Cerebellar cortex (tissue), 1 donor: ENCODE data around the gene PDCD7.
"Not testable (repeated sequence)": the region's sequence is repeated elsewhere in the genome, so short reads cannot be mapped to it uniquely, and the experiment has no call there.

ENCODE experiments used
- DNase-seq: peaks from one replicate; pipeline ENCODE4 v3.0.0-alpha.2; 2015; ENCODE audit warnings: low spot score

PDCD7 gene

GRCh38 chr15:65115542-65115941 is 18.1 kb downstream of the PDCD7 start:
- DNase-seq: no peak

DNA sequence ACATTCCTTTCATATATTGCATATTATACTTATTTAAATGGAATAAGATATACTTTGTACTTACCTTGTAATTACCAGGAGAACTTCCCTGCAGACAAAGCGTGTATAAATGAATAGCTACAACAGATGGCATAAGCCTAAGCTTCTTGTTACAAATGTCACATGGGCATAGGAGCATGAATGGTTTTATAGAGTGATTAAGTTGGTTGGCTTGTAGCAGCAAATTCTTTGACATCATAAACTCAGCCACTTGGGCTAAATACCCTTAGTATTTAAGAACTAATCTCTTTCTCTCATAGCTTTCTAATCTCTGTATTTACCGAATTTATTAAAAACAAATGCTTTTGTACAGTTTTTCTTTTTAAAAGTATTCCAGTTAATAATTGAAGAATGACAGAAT is 18.5 kb downstream of the PDCD7 start, which contains the start of gene UBAP1L:
TSS of gene UBAP1L (minus strand) at position 115 of the 400 bp plus-strand sequence. CDS start 8,985 bp downstream, outside the sequence.
- DNase-seq: peak; percentile 21

DNA sequence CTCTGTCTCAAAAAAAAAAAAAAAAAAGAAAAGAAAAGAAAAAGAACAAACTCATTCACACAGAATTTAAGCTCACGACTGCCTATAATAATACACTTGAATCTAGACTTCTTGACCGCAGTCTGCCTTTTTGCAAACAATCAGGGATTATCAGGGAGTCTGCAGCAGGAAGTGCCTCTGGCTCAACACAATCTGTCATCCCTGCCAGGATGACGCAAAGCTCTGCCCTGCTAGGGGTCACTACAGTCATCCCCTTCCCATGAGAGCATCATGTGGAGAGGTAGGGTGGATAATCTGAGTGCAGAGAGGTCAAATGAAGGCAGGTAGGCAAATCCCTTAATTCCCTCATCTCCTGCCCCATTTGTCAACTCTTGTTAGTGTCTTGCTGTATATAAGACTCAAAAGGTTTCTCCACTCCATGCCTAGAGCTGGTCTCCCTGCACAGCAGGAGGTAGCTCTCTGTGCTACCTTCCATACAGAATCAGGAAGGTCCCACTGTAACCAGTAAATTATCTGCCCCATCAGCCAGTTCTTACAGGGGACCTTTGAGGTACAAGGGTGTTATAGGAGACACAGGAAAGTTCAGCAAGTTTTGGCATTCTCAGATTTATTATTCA is 22.8 kb downstream of the PDCD7 start:
- DNase-seq: no peak

DNA sequence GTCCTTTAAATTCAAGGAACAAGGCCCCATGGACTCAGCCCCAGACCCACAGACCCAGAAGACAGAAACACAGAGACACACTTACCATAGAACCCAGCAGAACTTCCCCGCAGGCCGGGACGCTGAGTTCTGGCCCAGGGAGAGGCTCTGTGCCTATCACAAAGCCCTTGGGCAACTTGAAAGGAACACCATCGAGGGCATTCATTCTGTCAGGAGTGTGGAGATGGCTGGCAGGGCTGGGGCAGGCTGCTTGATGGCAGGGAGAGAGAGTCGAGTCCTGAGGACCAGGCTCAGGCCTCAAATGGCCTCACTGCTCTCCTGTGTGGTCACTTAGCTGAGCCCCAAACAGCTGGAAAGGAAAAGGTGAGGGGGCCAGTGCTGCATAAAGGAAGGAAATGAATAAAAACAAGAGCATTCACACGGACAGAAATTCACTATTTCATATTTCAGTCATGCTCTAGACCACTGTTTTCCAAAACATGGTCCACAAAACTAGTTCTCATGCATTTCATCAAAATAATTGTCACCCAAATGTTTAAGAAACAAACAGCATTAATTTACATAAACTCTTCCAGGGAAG is 27.5 kb downstream of the PDCD7 start:
- no peak for DNase-seq

DNA sequence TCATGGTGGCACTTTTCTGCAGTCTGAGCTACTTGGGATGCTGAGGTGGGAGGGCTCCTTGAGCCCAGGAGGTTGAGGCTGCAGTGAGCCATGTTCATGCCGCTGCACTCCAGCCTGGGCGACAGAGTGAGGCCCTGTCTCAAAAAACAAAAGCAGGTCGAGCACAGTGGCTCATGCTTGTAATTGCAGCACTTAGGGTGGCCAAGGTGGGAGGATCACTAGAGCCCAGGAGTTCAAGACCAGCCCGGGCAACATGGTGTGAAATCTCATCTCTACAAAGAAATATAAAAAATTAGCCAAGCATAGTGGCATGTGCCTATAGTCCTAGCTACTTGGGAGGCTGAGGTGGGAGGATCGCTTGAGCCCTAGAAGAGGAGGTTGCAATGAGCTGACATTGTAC is 28.6 kb downstream of the PDCD7 start:
- no peak for DNase-seq

- DNase-seq: no peak
Measured at GRCh38 chr15:65102912-65103311, 30.7 kb downstream of the PDCD7 start.

- DNase-seq: no peak
Measured at GRCh38 chr15:65101891-65102708, 31.5 kb downstream of the PDCD7 start.

DNA sequence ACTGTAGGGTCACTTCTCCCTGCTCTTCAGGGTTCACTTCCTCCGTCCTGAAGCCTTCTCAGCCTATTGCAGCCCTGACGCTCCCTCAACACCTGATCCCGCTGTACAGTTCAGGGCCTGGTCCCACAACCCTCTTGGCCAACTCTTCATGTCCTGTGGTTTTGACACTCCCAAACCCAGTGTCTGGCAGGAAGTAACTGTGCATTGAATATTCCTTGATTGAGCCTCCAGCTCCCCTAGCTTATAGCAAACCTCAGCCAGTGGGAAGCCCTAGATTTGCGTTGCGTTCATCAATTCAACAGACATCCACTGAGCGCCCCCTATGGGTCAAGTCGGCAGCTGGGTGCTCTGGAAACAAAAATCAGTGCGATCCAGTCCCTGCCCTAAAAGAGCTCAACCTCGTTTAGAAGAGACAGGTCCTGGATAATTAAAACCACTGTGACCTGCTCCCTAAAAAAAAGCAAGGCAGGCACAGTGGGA is 32.2 kb downstream of the PDCD7 start:
- peak; percentile 76 for DNase-seq

DNA sequence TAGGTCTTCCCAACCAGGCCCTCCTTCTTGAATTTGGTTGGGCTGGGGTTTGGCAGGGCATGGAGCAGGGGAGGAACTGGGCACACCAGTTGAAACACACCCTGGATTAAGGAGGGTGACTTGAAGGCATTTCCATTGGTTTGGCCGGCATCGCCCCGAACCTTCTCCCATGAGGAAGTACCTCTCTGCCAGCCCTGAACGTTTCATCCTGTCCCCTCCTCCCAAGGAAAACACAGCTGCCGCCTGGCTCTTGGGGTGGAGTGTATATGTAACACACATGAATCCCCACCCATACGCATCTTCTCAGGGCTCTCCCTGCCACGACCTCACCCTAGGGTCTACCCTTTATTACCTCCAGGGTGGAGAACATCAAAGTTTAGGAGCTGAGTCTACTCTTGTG is 33.2 kb downstream of the PDCD7 start:
- DNase-seq: no peak

DNA sequence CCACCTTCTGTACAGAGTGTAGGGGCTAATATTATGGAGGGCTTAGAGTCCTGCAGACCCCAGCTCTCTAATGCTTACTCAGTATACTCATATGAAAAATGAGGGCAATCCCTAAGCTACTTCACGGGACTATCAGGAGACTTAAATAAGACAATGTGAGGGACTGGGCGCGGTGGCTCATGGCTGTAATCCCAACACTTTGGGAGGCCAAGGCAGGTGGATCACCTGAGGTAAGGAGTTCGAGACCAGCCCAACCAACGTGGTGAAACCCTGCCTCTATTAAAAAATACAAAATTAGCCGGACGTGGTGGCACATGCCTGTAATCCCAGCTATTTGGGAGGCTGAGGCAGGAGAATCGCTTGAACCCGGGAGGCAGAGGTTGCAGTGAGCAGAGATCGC is 33.8 kb downstream of the PDCD7 start:
- DNase-seq: not testable (repeated sequence)

GRCh38 chr15:65099336-65099735 is 34.3 kb downstream of the PDCD7 start:
- no peak for DNase-seq

- DNase-seq: no peak
Measured at GRCh38 chr15:65097651-65098263, 35.9 kb downstream of the PDCD7 start.

- peak; percentile 90 for DNase-seq
Measured at GRCh38 chr15:65096481-65097385, 36.9 kb downstream of the PDCD7 start.

GRCh38 chr15:65095747-65096104 is 37.9 kb downstream of the PDCD7 start:
- no peak for DNase-seq

DNA sequence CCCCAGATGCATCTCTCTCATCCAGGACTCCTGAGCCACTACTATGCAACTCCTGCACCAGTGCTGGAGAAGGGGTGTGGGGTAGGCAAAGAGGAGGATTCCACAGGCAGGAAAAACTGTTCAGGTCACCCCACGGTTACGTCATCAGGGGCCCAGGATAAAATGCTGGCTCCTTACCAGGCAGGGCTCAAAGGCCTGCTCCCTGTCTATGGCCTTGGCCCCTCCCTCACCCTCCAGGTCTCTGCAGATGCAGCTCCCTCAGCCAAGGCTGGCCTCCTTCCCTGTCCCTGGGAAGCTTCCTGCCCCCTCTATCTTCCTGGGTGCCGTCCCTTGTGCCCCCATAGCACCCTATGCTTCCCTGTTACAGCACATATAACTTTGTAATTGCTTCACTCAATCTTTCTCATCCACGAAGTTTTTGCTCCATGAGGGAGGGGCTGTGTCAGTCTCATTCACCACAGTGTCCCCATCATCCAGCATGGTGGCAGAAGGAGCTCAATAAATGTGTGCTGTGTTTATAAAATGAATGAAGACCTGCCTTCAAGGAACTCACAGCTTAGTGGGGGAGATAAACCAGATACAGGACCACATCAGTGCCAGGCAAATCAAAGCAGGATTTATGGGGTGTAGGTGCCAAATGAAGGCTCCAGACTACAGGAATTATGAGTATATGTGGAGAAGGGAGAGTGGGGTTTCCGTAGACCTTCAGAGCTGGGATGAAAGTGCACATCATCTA is 38.4 kb downstream of the PDCD7 start:
- no peak for DNase-seq

DNA sequence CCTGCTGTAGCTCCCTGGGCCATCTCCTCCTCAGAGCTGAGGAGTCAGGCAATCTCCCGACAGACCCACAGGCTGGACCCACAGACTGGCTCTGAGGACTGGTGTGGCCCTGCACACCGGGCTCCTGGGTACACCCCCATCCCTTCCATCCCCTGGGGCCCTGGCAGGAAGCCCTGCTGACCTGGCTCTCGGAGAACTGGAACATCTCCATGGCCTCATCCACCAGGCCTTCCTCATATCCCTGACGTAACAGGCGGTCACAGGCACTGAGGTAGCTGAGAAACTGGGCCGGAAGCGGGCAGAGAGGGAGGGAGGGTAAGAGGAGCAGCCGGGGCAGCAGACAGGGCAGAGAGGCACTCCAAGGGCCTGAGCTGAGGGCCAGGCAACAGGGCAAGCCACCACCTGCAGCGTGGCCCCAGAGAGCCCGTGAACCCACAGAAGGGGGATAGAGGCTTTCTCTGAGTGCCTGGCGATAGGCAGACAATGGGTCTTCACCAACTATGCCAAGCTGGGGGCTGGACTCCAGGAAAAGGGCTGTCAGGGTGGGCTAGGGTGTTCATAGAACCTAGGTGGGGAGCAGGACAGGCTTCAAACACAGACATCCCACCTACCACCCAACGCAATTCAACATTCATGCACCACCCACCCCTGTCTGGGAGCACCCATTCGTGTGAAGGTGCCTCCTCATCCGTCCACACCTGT is 39.2 kb downstream of the PDCD7 start:
- no peak for DNase-seq

- DNase-seq: not testable (repeated sequence)
Measured at GRCh38 chr15:65093793-65094170, 39.8 kb downstream of the PDCD7 start.

- DNase-seq: no peak
Measured at GRCh38 chr15:65092911-65093792, 40.5 kb downstream of the PDCD7 start.
